Measurements from ENCODE around the gene RECQL5.
"Not testable (repeated sequence)": the region's sequence is repeated elsewhere in the genome, so short reads cannot be mapped to it uniquely, and the experiment has no call there.

RECQL5 gene

GRCh38 chr17:75589012-75589918 lies 77.7 kb downstream of the RECQL5 start:
- peaks cover 4% of the 10 kb centered on the region for H3K9me3 Mint-ChIP-seq
- peak; percentile 56 to 67 (median 59) for TF ChIP-seq CTCF (IDR thresholded peaks at IDR 0.05; ENCODE audit: unreplicated experiment in 3 of 3)

GRCh38 chr17:75588596-75589011 lies 78.3 kb downstream of the RECQL5 start:
- peaks cover 17% of the 10 kb centered on the region for H3K27me3 Mint-ChIP-seq (ENCODE audit: low read depth)
- no peaks in the 10 kb centered on the region for H3K36me3 Mint-ChIP-seq (ENCODE audit: low read depth)
- peak overlapping the region; percentile 63 to 72 (median 64) for H3K4me3 Mint-ChIP-seq
- no peak for TF ChIP-seq CTCF (IDR thresholded peaks at IDR 0.05; ENCODE audit: unreplicated experiment in 3 of 3)
- H3K9me3 Mint-ChIP-seq, result peaks cover 6% of the 10 kb centered on the region
- no peak overlapping the region for H3K27ac Mint-ChIP-seq
- peaks cover 6% of the 10 kb centered on the region for H3K4me1 Mint-ChIP-seq

More at GRCh38 chr17:75589012-75589918, 77.7 kb downstream of the RECQL5 start:
- Mint-ChIP-seq H3K36me3 (ENCODE audit: low read depth) (no peaks in the 10 kb centered on the region), H3K4me1 (peaks cover 3% of the 10 kb centered on the region), H3K27ac (peak overlapping the region in 2 of 3 experiments; percentile 46 to 82), H3K4me3 (peak overlapping the region; percentile 72 to 83 (median 77)), H3K27me3 (ENCODE audit: low read depth) (peaks cover 17% of the 10 kb centered on the region)

- peak within 1 kb of the TSS; percentile 71 to 79 (median 76) for H3K4me3 Mint-ChIP-seq
- H3K36me3 Mint-ChIP-seq (ENCODE audit: low read depth), result no peaks in the 10 kb centered on the region
- peaks cover 17% of the 10 kb centered on the region for H3K27me3 Mint-ChIP-seq (ENCODE audit: low read depth)
- peaks cover 6% of the 10 kb centered on the region for H3K9me3 Mint-ChIP-seq
- H3K4me1 Mint-ChIP-seq, result peaks cover 6% of the 10 kb centered on the region
- TF ChIP-seq CTCF (IDR thresholded peaks at IDR 0.05; ENCODE audit: unreplicated experiment in 3 of 3), result peak; percentile 34 to 40 (median 36)
- peak within 1 kb of the TSS; percentile 27 to 66 (median 49) for H3K27ac Mint-ChIP-seq
Measured at GRCh38 chr17:75587675-75588595, 79.0 kb downstream of the RECQL5 start, which contains the start of gene MYO15B. Gene MYO15B (plus strand): TSS chr17:75587800. CDS start chr17:75588058, 258 bp downstream.

GRCh38 chr17:75584849-75585175 lies 82.1 kb downstream of the RECQL5 start:
- Mint-ChIP-seq H3K4me3 (peak overlapping the region in 1 of 3 experiments; percentile 23), H3K36me3 (ENCODE audit: low read depth) (no peaks in the 10 kb centered on the region), H3K27ac (peak overlapping the region in 2 of 3 experiments; percentile 25 to 62), H3K4me1 (peaks cover 6% of the 10 kb centered on the region), H3K9me3 (peaks cover 6% of the 10 kb centered on the region), H3K27me3 (ENCODE audit: low read depth) (peaks cover 17% of the 10 kb centered on the region)
- TF ChIP-seq CTCF (IDR thresholded peaks at IDR 0.05; ENCODE audit: unreplicated experiment in 3 of 3), result no peak

GRCh38 chr17:75583197-75583596 lies 83.8 kb downstream of the RECQL5 start:
- not testable (repeated sequence) for H3K36me3 Mint-ChIP-seq (ENCODE audit: low read depth); H3K4me1 Mint-ChIP-seq; H3K9me3 Mint-ChIP-seq; H3K27ac Mint-ChIP-seq; H3K4me3 Mint-ChIP-seq
- H3K27me3 Mint-ChIP-seq (ENCODE audit: low read depth), result peaks cover 17% of the 10 kb centered on the region

GRCh38 chr17:75581121-75581725 lies 85.7 kb downstream of the RECQL5 start:
- not testable (repeated sequence) for H3K4me3 Mint-ChIP-seq; H3K4me1 Mint-ChIP-seq; H3K27ac Mint-ChIP-seq; H3K36me3 Mint-ChIP-seq (ENCODE audit: low read depth); H3K9me3 Mint-ChIP-seq; H3K27me3 Mint-ChIP-seq (ENCODE audit: low read depth)

Data from nephron (organoid).